ENCODE results near the gene COPS9. TPM values are rescaled to one million over a fixed set of nuclear protein-coding genes. Genes with fewer than 3 reads are reported as not detected.

The COPS9 gene
- total RNA-seq, 1 experiment from 2014 or later: 473 TPM

DNA sequence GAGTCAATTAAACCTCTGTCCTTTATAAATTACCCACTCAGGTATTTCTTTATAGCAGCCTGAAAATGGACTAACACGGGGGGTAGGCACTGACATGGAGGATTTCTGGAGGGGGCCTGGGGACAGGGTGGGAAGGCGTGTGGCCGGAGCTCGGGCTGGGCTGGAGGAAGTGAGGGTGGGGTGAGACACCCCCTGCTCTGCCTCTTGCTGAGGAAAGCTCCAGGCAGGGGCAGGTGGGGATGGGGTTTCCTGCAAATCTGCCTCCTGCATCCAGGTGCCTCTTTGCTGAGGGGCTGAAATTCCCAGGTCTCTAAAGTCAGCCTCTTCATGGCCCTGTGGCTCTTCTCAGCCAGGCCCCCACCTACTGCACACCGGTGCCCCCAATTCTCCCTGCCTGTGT, 30.1 kb upstream of the COPS9 start:
- no peaks in the 10 kb centered on the region for H3K9me3 ChIP-seq (ENCODE audit: low read length)
- no peaks in the 10 kb centered on the region for H3K4me1 ChIP-seq (ENCODE audit: insufficient read depth, low read length)
- H4K20me1 ChIP-seq (ENCODE audit: low read length): no peaks in the 10 kb centered on the region
- no peaks in the 10 kb centered on the region for H3K79me2 ChIP-seq (ENCODE audit: low read length)
- CTCF ChIA-PET: no interaction called here
- ATAC-seq (no peak), DNase-seq (no peak)
- no peak overlapping the region for H3K4me2 ChIP-seq (ENCODE audit: low read length)
- H3K4me3 ChIP-seq (ENCODE audit: low read length): no peak overlapping the region
- intact Hi-C loops (cut with micrococcal nuclease): no loop called here
- H2AFZ ChIP-seq (ENCODE audit: low read length): no peak overlapping the region
- no peaks in the 10 kb centered on the region for H3F3A ChIP-seq (ENCODE audit: low read length, unreplicated experiment)
- no TSS peak for BruUV-seq (replicated peaks)
- POLR2A ChIA-PET (ENCODE audit: unreplicated experiment): no interaction called here
- H3K27ac ChIP-seq (ENCODE audit: low read length): no peak overlapping the region
- H3K36me3 ChIP-seq (ENCODE audit: low read depth, low read length): no peaks in the 10 kb centered on the region
- H3K27me3 ChIP-seq (ENCODE audit: low read length): peaks cover 12% of the 10 kb centered on the region
- TF ChIP-seq, protein P1, sequence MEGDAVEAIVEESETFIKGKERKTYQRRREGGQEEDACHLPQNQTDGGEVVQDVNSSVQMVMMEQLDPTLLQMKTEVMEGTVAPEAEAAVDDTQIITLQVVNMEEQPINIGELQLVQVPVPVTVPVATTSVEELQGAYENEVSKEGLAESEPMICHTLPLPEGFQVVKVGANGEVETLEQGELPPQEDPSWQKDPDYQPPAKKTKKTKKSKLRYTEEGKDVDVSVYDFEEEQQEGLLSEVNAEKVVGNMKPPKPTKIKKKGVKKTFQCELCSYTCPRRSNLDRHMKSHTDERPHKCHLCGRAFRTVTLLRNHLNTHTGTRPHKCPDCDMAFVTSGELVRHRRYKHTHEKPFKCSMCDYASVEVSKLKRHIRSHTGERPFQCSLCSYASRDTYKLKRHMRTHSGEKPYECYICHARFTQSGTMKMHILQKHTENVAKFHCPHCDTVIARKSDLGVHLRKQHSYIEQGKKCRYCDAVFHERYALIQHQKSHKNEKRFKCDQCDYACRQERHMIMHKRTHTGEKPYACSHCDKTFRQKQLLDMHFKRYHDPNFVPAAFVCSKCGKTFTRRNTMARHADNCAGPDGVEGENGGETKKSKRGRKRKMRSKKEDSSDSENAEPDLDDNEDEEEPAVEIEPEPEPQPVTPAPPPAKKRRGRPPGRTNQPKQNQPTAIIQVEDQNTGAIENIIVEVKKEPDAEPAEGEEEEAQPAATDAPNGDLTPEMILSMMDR (conservative IDR thresholded peaks at IDR 0.05; ENCODE audit: low read depth, low read length): no peak
- TF ChIP-seq EZH2phosphoT487 (IDR thresholded peaks at IDR 0.05; ENCODE audit: borderline replicate concordance, low read length): no peak
- TF ChIP-seq EZH2 (IDR thresholded peaks at IDR 0.05; ENCODE audit: low read length, unreplicated experiment): no peak
- H3K9me2 ChIP-seq (replicated peaks; ENCODE audit: low read length): no peaks in the 10 kb centered on the region
- no peak overlapping the region for H3K9ac ChIP-seq (ENCODE audit: low read length)

DNA sequence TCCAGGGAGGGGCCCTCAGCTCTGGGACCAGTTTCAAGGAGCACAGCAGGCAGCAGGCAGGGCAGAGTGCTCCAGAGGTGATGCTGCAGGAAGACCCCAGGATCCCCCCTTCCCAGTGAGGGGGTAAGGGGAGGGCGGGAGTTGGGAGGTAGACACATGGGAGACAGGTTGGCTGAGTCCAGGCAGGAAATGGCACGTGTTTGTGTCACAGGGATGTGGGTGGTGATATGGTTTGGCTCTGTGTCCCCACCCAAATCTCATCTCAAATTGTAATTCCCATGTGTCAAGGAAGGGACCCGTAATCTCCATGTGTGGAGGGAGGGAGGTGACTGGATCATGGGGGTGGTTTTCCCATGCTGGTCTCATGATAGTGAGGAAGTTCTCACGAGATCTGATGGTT, 29.6 kb upstream of the COPS9 start:
- BruUV-seq (replicated peaks): no TSS peak
- no peak overlapping the region for H2AFZ ChIP-seq (ENCODE audit: low read length)

DNA sequence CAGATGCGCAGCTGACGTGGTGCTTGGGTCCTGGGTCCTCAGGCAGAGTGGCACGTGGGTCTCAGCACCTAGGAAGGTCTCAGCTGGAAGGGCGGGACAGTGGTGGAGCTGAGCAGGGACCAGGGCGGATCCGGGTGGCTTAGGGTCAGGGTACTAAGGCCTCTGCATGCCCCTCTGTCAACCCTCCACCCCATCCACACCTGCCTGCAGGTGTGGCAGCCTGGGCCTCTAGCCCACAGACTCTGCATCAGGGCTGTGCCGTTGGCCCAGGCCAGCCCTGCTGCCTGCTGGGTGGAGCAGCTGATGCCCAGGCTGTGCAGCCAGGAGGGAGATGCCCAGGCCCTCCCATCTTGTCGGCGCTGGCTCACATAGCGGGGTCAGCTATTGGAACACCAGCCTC, 28.9 kb upstream of the COPS9 start:
- Histone ChIP-seq H3K9me2 (replicated peaks; ENCODE audit: low read length) (no peaks in the 10 kb centered on the region), H3K27me3 (ENCODE audit: low read length) (peaks cover 6% of the 10 kb centered on the region; the same call in 1 of the 2 replicates), H4K20me1 (ENCODE audit: low read length) (no peaks in the 10 kb centered on the region), H3K4me3 (ENCODE audit: low read length) (no peak overlapping the region), H3K27ac (ENCODE audit: low read length) (no peak overlapping the region), H3K4me2 (ENCODE audit: low read length) (no peak overlapping the region), H3K36me3 (ENCODE audit: low read depth, low read length) (no peaks in the 10 kb centered on the region), H3K79me2 (ENCODE audit: low read length) (no peaks in the 10 kb centered on the region), H2AFZ (ENCODE audit: low read length) (no peak overlapping the region), H3K9me3 (ENCODE audit: low read length) (no peaks in the 10 kb centered on the region), H3K9ac (ENCODE audit: low read length) (no peak overlapping the region), H3K4me1 (ENCODE audit: insufficient read depth, low read length) (no peaks in the 10 kb centered on the region), H3F3A (ENCODE audit: low read length, unreplicated experiment) (no peaks in the 10 kb centered on the region)
- TF ChIP-seq, protein P1 (conservative IDR thresholded peaks at IDR 0.05; ENCODE audit: low read depth, low read length): no peak
- TF ChIP-seq EZH2phosphoT487 (IDR thresholded peaks at IDR 0.05; ENCODE audit: borderline replicate concordance, low read length): no peak
- TF ChIP-seq EZH2 (IDR thresholded peaks at IDR 0.05; ENCODE audit: low read length, unreplicated experiment): no peak
- intact Hi-C loops (cut with micrococcal nuclease): no loop called here
- ATAC-seq (no peak), DNase-seq (no peak)
- no TSS peak for BruUV-seq (replicated peaks)
- ChIA-PET POLR2A (ENCODE audit: unreplicated experiment) (no interaction called here), CTCF (no interaction called here)

More for the DNA sequence above, 29.6 kb upstream of the COPS9 start:
- Histone ChIP-seq H3K9ac (ENCODE audit: low read length) (no peak overlapping the region), H3K27me3 (ENCODE audit: low read length) (peaks cover 6% of the 10 kb centered on the region; the same call in 1 of the 2 replicates), H4K20me1 (ENCODE audit: low read length) (no peaks in the 10 kb centered on the region), H3K4me1 (ENCODE audit: insufficient read depth, low read length) (no peaks in the 10 kb centered on the region), H3F3A (ENCODE audit: low read length, unreplicated experiment) (no peaks in the 10 kb centered on the region), H3K79me2 (ENCODE audit: low read length) (no peaks in the 10 kb centered on the region), H3K9me2 (replicated peaks; ENCODE audit: low read length) (no peaks in the 10 kb centered on the region), H3K36me3 (ENCODE audit: low read depth, low read length) (no peaks in the 10 kb centered on the region), H3K4me3 (ENCODE audit: low read length) (no peak overlapping the region), H3K9me3 (ENCODE audit: low read length) (no peaks in the 10 kb centered on the region), H3K27ac (ENCODE audit: low read length) (no peak overlapping the region), H3K4me2 (ENCODE audit: low read length) (no peak overlapping the region)
- POLR2A ChIA-PET (ENCODE audit: unreplicated experiment): no interaction called here
- CTCF ChIA-PET: no interaction called here
- DNase-seq (no peak), ATAC-seq (no peak)
- intact Hi-C loops (cut with micrococcal nuclease): no loop called here
- TF ChIP-seq, protein P1 (conservative IDR thresholded peaks at IDR 0.05; ENCODE audit: low read depth, low read length): no peak
- TF ChIP-seq EZH2phosphoT487 (IDR thresholded peaks at IDR 0.05; ENCODE audit: borderline replicate concordance, low read length): no peak
- TF ChIP-seq EZH2 (IDR thresholded peaks at IDR 0.05; ENCODE audit: low read length, unreplicated experiment): no peak

All from PC-3 (cell line).